HCT116 (cell line): ENCODE results near the gene ING3.
"Not testable (repeated sequence)": the region's sequence is repeated elsewhere in the genome, so short reads cannot be mapped to it uniquely, and the experiment has no call there.

Experiments
- ELF1 ChIP-seq: IDR thresholded peaks from 2 replicates; pipeline ENCODE4 v1.6.1; 2012; ENCODE audit warnings: low read depth, borderline replicate concordance
- EZH2 ChIP-seq: fragments of 200-600 bp; sonication (generic); IDR thresholded peaks from 2 replicates; pipeline ENCODE4 v1.6.1; 2017; ENCODE audit warnings: antibody characterized with exemption, mixed run types
- JUND ChIP-seq: IDR thresholded peaks from 2 replicates; pipeline ENCODE4 v1.6.1; 2012
- YY1 ChIP-seq: IDR thresholded peaks from 2 replicates; pipeline ENCODE4 v1.6.1; 2011; ENCODE audit warnings: low read length, low read depth, moderate library complexity, mild to moderate bottlenecking; ENCODE audit not compliant: insufficient replicate concordance; ENCODE audit errors: extremely low read depth
- TF ChIP-seq, protein P1 (sequence below), 3 experiments: fragments of 200-600 bp in 1 of 3; sonication (generic) in 1 of 3; IDR thresholded peaks in 2 of 3; conservative IDR thresholded peaks in 1 of 3; 2 replicates each; pipeline ENCODE4 v1.5.1; 2012 to 2017; ENCODE audit warnings: low read depth in 2 of 3, low read length in 2 of 3, antibody characterized with exemption in 1 of 3, borderline replicate concordance in 1 of 3, control low read depth in 1 of 3, mild to moderate bottlenecking in 1 of 3, mixed read lengths in 1 of 3, mixed run types in 1 of 3, moderate library complexity in 1 of 3; ENCODE audit not compliant: insufficient read depth in 1 of 3

DNA sequence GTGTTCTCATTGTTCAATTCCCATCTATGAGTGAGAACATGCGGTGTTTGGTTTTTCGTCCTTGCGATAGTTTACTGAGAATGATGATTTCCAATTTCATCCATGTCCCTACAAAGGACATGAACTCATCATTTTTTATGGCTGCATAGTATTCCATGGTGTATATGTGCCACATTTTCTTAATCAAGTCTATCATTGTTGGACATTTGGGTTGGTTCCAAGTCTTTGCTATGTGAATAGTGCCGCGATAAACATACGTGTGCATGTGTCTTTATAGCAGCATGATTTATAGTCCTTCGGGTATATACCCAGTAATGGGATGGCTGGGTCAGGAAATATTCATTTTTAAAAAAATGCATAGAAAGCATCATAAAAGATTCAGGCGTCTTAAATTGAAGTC is 33.0 kb downstream of the ING3 start:
- TF ChIP-seq, protein P1, sequence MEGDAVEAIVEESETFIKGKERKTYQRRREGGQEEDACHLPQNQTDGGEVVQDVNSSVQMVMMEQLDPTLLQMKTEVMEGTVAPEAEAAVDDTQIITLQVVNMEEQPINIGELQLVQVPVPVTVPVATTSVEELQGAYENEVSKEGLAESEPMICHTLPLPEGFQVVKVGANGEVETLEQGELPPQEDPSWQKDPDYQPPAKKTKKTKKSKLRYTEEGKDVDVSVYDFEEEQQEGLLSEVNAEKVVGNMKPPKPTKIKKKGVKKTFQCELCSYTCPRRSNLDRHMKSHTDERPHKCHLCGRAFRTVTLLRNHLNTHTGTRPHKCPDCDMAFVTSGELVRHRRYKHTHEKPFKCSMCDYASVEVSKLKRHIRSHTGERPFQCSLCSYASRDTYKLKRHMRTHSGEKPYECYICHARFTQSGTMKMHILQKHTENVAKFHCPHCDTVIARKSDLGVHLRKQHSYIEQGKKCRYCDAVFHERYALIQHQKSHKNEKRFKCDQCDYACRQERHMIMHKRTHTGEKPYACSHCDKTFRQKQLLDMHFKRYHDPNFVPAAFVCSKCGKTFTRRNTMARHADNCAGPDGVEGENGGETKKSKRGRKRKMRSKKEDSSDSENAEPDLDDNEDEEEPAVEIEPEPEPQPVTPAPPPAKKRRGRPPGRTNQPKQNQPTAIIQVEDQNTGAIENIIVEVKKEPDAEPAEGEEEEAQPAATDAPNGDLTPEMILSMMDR (IDR thresholded peaks at IDR 0.05 in 2 of 3, conservative IDR thresholded peaks at IDR 0.05 in 1 of 3; ENCODE audit: borderline replicate concordance in 1 of 3, insufficient read depth in 1 of 3, low read depth in 2 of 3, low read length in 2 of 3) = not testable (repeated sequence)
- not testable (repeated sequence) for TF ChIP-seq EZH2, ELF1, YY1, JUND
